ENCODE measurements around the gene AUP1. TPM values are rescaled to one million over a fixed set of nuclear protein-coding genes. Genes with fewer than 3 reads are reported as not detected.

The AUP1 gene
- total RNA-seq, 1 experiment from 2014 or later: 105 TPM

- Histone ChIP-seq H3K36me3 (replicated peaks; ENCODE audit: control insufficient read depth, insufficient read depth, low read length) (peaks cover 1% of the 10 kb centered on the region), H3K4me3 (ENCODE audit: insufficient read depth, low read depth, low read length) (peak overlapping the region; percentile 52), H3K27me3 (ENCODE audit: control insufficient read depth, insufficient read depth, low read length) (peaks cover 75% of the 10 kb centered on the region)
- peak; percentile 78 for DNase-seq
These were observed 25.7 kb downstream of the AUP1 start for GRCh38 chr2:74503506-74504475.

GRCh38 chr2:74502720-74503505 is 26.6 kb downstream of the AUP1 start:
- Histone ChIP-seq H3K27me3 (ENCODE audit: control insufficient read depth, insufficient read depth, low read length) (peaks cover 77% of the 10 kb centered on the region), H3K4me3 (ENCODE audit: insufficient read depth, low read depth, low read length) (peak overlapping the region; percentile 52), H3K36me3 (replicated peaks; ENCODE audit: control insufficient read depth, insufficient read depth, low read length) (peaks cover 1% of the 10 kb centered on the region)
- DNase-seq: peak; percentile 90

DNA sequence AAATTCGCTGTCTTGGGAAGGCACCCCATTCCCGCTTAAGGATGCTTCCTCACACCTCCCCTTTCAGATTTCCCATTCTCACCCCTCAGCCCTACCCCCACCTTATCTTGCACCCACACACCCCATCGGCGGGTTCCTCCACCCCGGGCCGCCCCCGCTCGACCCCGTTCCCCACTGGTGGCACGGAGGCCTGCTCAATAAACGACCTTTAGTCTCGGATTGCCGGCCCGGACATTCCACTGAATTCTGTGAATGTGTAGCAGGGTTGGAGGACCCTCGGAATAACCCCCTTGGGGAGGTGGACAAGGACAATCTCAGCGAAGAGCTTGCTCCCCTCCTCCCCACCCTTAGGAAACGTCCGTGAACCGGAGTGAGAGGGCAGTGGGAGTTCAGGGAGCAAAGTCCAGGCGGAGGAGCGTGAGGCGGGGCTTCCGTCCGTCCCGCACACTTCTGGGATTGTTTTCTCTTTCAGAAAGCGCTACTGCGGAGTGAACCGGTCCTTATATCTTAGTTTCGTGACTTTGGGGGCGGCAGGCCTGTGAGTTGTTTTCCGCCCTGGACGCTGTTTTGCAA is 27.3 kb downstream of the AUP1 start:
- H3K36me3 ChIP-seq (replicated peaks; ENCODE audit: control insufficient read depth, insufficient read depth, low read length): peaks cover 1% of the 10 kb centered on the region
- peak; percentile 77 for DNase-seq
- peaks cover 84% of the 10 kb centered on the region for H3K27me3 ChIP-seq (ENCODE audit: control insufficient read depth, insufficient read depth, low read length)
- peak overlapping the region; percentile 52 for H3K4me3 ChIP-seq (ENCODE audit: insufficient read depth, low read depth, low read length)

DNA sequence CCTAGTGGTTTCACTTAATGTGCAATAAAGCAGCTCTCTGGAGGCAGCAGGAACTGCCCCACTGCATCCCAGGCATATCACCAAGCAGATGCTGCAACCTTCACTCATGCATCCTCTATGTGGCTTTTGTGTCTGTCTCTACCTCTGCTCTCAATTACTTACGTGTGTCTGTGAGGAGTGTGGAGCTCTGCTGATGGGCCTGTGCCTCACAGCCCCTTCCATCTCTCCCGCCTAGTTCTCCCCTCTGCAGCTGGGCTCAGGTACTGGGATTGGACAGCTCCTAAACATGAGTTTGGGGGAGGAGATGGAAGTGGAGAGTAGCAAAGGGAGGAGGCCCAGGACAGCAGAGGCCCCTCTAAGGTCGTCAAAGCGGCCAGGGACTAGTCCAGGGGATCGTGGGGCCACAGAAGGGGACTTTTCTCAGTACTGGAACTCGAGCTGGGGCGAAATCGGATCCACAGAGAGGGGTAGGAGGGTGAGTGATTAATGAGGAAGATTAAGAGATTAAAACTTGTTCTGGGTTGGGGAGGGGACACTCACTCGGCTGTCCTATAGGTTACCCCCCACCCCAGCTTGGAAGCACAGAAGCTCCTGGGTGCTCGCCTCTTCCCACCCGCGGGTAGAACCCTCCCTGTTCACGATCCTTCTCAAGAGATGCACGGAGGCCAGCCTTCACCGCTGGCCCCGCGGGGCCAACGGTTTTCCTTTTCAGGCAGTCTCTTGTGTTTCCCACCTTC is 28.0 kb downstream of the AUP1 start:
- peak; percentile 71 for DNase-seq
- no peak overlapping the region; the same call in 1 of the 2 replicates for H3K4me3 ChIP-seq (ENCODE audit: insufficient read depth, low read depth, low read length)
- H3K27me3 ChIP-seq (ENCODE audit: control insufficient read depth, insufficient read depth, low read length): peaks cover 91% of the 10 kb centered on the region
- H3K36me3 ChIP-seq (replicated peaks; ENCODE audit: control insufficient read depth, insufficient read depth, low read length): peaks cover 1% of the 10 kb centered on the region

- Histone ChIP-seq H3K27me3 (ENCODE audit: control insufficient read depth, insufficient read depth, low read length) (peaks cover 97% of the 10 kb centered on the region), H3K4me3 (ENCODE audit: insufficient read depth, low read depth, low read length) (no peak overlapping the region), H3K36me3 (replicated peaks; ENCODE audit: control insufficient read depth, insufficient read depth, low read length) (no peaks in the 10 kb centered on the region; the same call in 1 of the 2 replicates)
- DNase-seq: peak; percentile 63
These were observed 28.9 kb downstream of the AUP1 start for GRCh38 chr2:74500578-74500946.

GRCh38 chr2:74499940-74500577 is 29.4 kb downstream of the AUP1 start:
- peak; percentile 49 for DNase-seq
- Histone ChIP-seq H3K4me3 (ENCODE audit: insufficient read depth, low read depth, low read length) (peak overlapping the region; percentile 40; the same call in 1 of the 2 replicates), H3K36me3 (replicated peaks; ENCODE audit: control insufficient read depth, insufficient read depth, low read length) (no peaks in the 10 kb centered on the region), H3K27me3 (ENCODE audit: control insufficient read depth, insufficient read depth, low read length) (peaks cover 97% of the 10 kb centered on the region)

GRCh38 chr2:74499267-74499939 is 30.1 kb downstream of the AUP1 start, which contains the start of gene LBX2:
LBX2 (minus strand) TSS chr2:74499603; CDS start chr2:74499537, 66 bp downstream.
- H3K36me3 ChIP-seq (replicated peaks; ENCODE audit: control insufficient read depth, insufficient read depth, low read length): no peaks in the 10 kb centered on the region
- H3K4me3 ChIP-seq (ENCODE audit: insufficient read depth, low read depth, low read length): peak within 1 kb of the TSS; percentile 40
- H3K27me3 ChIP-seq (ENCODE audit: control insufficient read depth, insufficient read depth, low read length): peaks cover 92% of the 10 kb centered on the region
- DNase-seq: peak; percentile 89

GRCh38 chr2:74498500-74499266 is 30.8 kb downstream of the AUP1 start:
- DNase-seq: peak; percentile 84
- peaks cover 85% of the 10 kb centered on the region for H3K27me3 ChIP-seq (ENCODE audit: control insufficient read depth, insufficient read depth, low read length)
- peak overlapping the region; percentile 40 for H3K4me3 ChIP-seq (ENCODE audit: insufficient read depth, low read depth, low read length)
- H3K36me3 ChIP-seq (replicated peaks; ENCODE audit: control insufficient read depth, insufficient read depth, low read length): no peaks in the 10 kb centered on the region

GRCh38 chr2:74497777-74498499 is 31.6 kb downstream of the AUP1 start:
- H3K4me3 ChIP-seq (ENCODE audit: insufficient read depth, low read depth, low read length): peak overlapping the region; percentile 40
- peaks cover 77% of the 10 kb centered on the region for H3K27me3 ChIP-seq (ENCODE audit: control insufficient read depth, insufficient read depth, low read length)
- peaks cover 5% of the 10 kb centered on the region for H3K36me3 ChIP-seq (replicated peaks; ENCODE audit: control insufficient read depth, insufficient read depth, low read length)
- DNase-seq: peak; percentile 84

GRCh38 chr2:74496997-74497776 is 32.3 kb downstream of the AUP1 start:
- no peak for DNase-seq
- Histone ChIP-seq H3K27me3 (ENCODE audit: control insufficient read depth, insufficient read depth, low read length) (peaks cover 70% of the 10 kb centered on the region), H3K36me3 (replicated peaks; ENCODE audit: control insufficient read depth, insufficient read depth, low read length) (peaks cover 5% of the 10 kb centered on the region), H3K4me3 (ENCODE audit: insufficient read depth, low read depth, low read length) (peak overlapping the region; percentile 40; the same call in 1 of the 2 replicates)

- Histone ChIP-seq H3K27me3 (ENCODE audit: control insufficient read depth, insufficient read depth, low read length) (peaks cover 52% of the 10 kb centered on the region), H3K36me3 (replicated peaks; ENCODE audit: control insufficient read depth, insufficient read depth, low read length) (peaks cover 20% of the 10 kb centered on the region), H3K4me3 (ENCODE audit: insufficient read depth, low read depth, low read length) (no peak overlapping the region)
- DNase-seq: no peak
These were observed 34.1 kb downstream of the AUP1 start for GRCh38 chr2:74495440-74495839.
